WTC11 (cell line): ENCODE measurements around the gene SEZ6.

ENCODE experiments used
- CBFB ChIP-seq: sonication (generic); formaldehyde crosslinking; IDR thresholded peaks from 2 replicates; pipeline ENCODE4 v1.8.1; 2022; ENCODE audit warnings: mild to moderate bottlenecking, low read depth, missing genetic modification reagents
- NR2C2 ChIP-seq: sonication (generic); formaldehyde crosslinking; IDR thresholded peaks from 2 replicates; pipeline ENCODE4 v1.8.0; 2022; ENCODE audit warnings: mild to moderate bottlenecking, missing genetic modification reagents
- SP1 ChIP-seq: sonication (generic); formaldehyde crosslinking; conservative IDR thresholded peaks from 2 replicates; pipeline ENCODE4 v1.8.1; 2022; ENCODE audit warnings: missing genetic modification reagents
- TEAD4 ChIP-seq: sonication (generic); formaldehyde crosslinking; IDR thresholded peaks from 2 replicates; pipeline ENCODE4 v1.8.0; 2022; ENCODE audit warnings: mild to moderate bottlenecking, missing genetic modification reagents
- ZNF232 ChIP-seq: sonication (generic); formaldehyde crosslinking; IDR thresholded peaks from 2 replicates; pipeline ENCODE4 v1.8.0; 2022; ENCODE audit warnings: mild to moderate bottlenecking, missing genetic modification reagents

DNA sequence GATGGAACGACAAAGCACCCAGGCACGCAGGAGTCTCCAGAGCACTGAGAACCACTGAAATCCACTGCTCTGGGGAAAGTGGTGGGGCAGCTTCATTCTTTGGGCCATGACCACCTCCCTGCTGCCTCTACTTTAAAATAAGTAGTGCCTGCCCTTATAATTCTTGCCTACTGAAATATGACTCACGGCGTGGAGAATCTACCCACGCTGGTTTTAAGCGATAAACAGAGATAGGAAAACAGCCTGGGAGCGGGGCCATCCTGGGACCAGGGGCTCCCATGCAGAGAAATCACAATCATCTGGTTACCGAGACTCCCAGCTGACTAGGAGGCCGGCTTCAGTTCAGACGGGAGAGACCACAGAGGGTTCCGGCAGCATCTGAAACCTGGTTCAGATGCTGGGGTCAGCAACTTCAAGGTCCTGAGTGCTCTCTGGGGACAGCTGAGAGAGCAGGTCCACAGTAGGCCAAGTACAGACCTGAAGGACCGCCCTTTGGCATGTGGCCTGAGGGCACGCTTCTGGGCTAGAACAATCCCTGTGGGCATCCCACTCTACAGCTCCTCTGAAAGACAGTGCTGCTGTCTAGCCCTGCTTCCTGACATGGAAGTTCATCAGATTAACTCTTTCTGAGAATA is 94.3 kb downstream of the SEZ6 start:
- no peak for TF ChIP-seq NR2C2 (CRISPR knock-in tag)
- no peak for TF ChIP-seq TEAD4
- no peak for TF ChIP-seq ZNF232
- no peak for TF ChIP-seq CBFB
- no peak for TF ChIP-seq SP1 (CRISPR knock-in tag)
